GM12878 (cell line): ENCODE results near the gene POLR2F. TPM values are rescaled to one million over a fixed set of nuclear protein-coding genes. Genes with fewer than 3 reads are reported as not detected.

ENCODE experiments used
- ATAC-seq: fragments of 200-7000 bp; cut with Tn5 transposase; 3 replicates; pipeline ENCODE4 v1.9.1; 2020; ENCODE audit warnings: mild to moderate bottlenecking, moderate library complexity
- BruUV-seq: library from RNA; stranded (reverse); fragments of 400-500 nt; replicated peaks from 2 replicates; lab custom pipeline; 2021; lab: Mats Ljungman, UMichigan
- CTCF ChIA-PET: fragments of 300-600 bp; sonication (Branson Sonifier 250); formaldehyde crosslinking; extraction: SDS; loops from one replicate; lab custom pipeline; 2021; ENCODE audit warnings: inconsistent platforms; lab: Yijun Ruan, JAX
- POLR2A ChIA-PET: fragments of 350-600 bp; formaldehyde crosslinking; extraction: SDS; loops from one replicate; lab custom pipeline; 2021; ENCODE audit warnings: inconsistent platforms; lab: Charles Lee
- RAD21 ChIA-PET: fragments of 300-600 bp; sonication (Branson Sonifier 250); formaldehyde crosslinking; loops from one replicate; lab custom pipeline; 2023; ENCODE audit warnings: antibody characterized with exemption; ENCODE audit not compliant: unreplicated experiment; lab: Charles Lee
- SMC1A ChIA-PET: fragments of 300-600 bp; sonication (Branson Sonifier 250); formaldehyde crosslinking; loops from one replicate; lab custom pipeline; 2023; ENCODE audit not compliant: unreplicated experiment, uncharacterized antibody; lab: Charles Lee
- DNase-seq: peaks from one replicate; pipeline ENCODE4 v3.0.0-alpha.2; 2011; ENCODE audit warnings: low read depth, low spot score
- FAIRE-seq: peaks from 3 replicates; lab custom pipeline; 2011; peaks lifted over from hg19 to GRCh38; lab: Jason Lieb, UNC
- H2AFZ ChIP-seq: 2 replicates; pipeline ENCODE4 v1.6.0; 2011; ENCODE audit warnings: low read depth, low read length, control low read depth; ENCODE audit not compliant: control insufficient read depth
- H3K27ac ChIP-seq: 2 replicates; pipeline ENCODE4 v1.5.1; 2011; ENCODE audit warnings: control low read depth; ENCODE audit not compliant: control insufficient read depth, insufficient read depth
- H3K27me3 ChIP-seq, 2 experiments: replicated peaks in 1 of 2; 2 replicates each; pipeline versions ENCODE4 v1.6.0 to v1.6.1; 2011; ENCODE audit warnings: low read length in 1 of 2; ENCODE audit not compliant: control insufficient read depth in 2 of 2, insufficient read depth in 2 of 2
- H3K36me3 ChIP-seq, 2 experiments: 2 replicates each; pipeline ENCODE4 v1.5.1; 2011; ENCODE audit warnings: low read length in 1 of 2; ENCODE audit not compliant: control insufficient read depth in 2 of 2, insufficient read depth in 2 of 2
- H3K4me1 ChIP-seq: 2 replicates; pipeline ENCODE4 v1.6.1; 2011; ENCODE audit warnings: mild to moderate bottlenecking, low read length, moderate library complexity, mixed read lengths; ENCODE audit not compliant: control insufficient read depth, insufficient read depth
- H3K4me2 ChIP-seq: 2 replicates; pipeline ENCODE4 v1.6.0; 2011; ENCODE audit warnings: control low read depth; ENCODE audit not compliant: control insufficient read depth, insufficient read depth
- H3K4me3 ChIP-seq: fragments of 200-600 bp; sonication (generic); 2 replicates; pipeline ENCODE4 v1.5.1; 2016
- H3K79me2 ChIP-seq: 2 replicates; pipeline ENCODE4 v1.6.0; 2011; ENCODE audit warnings: low read length; ENCODE audit not compliant: control insufficient read depth, insufficient read depth
- H3K9ac ChIP-seq: 2 replicates; pipeline ENCODE4 v1.8.0; 2011; ENCODE audit warnings: low read length, control low read depth, mixed read lengths; ENCODE audit not compliant: control insufficient read depth, insufficient read depth
- H3K9me3 ChIP-seq: replicated peaks from 3 replicates; pipeline ENCODE4 v1.5.1; 2011; ENCODE audit warnings: mild to moderate bottlenecking, low read length; ENCODE audit not compliant: control insufficient read depth, insufficient read depth
- H4K20me1 ChIP-seq: 2 replicates; pipeline ENCODE4 v1.6.0; 2011; ENCODE audit not compliant: control insufficient read depth, insufficient read depth
- MXI1 ChIP-seq: fragments of 150-350 bp; IDR thresholded peaks from 2 replicates; pipeline ENCODE4 v1.6.1; 2011; ENCODE audit warnings: low read depth, mild to moderate bottlenecking, inconsistent platforms, low read length, improper control_type of control experiment
- RUNX3 ChIP-seq: IDR thresholded peaks from 2 replicates; pipeline ENCODE4 v1.6.1; 2012; ENCODE audit warnings: low read length, inconsistent platforms
- SRF ChIP-seq, 2 experiments: IDR thresholded peaks; 2 replicates each; pipeline ENCODE4 v1.6.1; 2011; ENCODE audit warnings: low read depth in 2 of 2, low read length in 2 of 2, mild to moderate bottlenecking in 1 of 2, moderate library complexity in 1 of 2
- ZBTB4 ChIP-seq: fragments of 450-650 bp; formaldehyde crosslinking; IDR thresholded peaks from 2 replicates; pipeline ENCODE4 v1.4.0; 2022; ENCODE audit warnings: mild to moderate bottlenecking, moderate library complexity
- ZNF24 ChIP-seq: fragments of 450-650 bp; IDR thresholded peaks from 2 replicates; pipeline ENCODE4 v1.6.1; 2017; ENCODE audit warnings: antibody characterized with exemption, mild to moderate bottlenecking
- WGBS: methylation state at CpG from one replicate; pipeline ENCODE4 v1.1.6; 2016; ENCODE audit warnings: low lambda C conversion rate; ENCODE audit not compliant: insufficient replicate concordance, insufficient coverage; ENCODE audit errors: missing lambda C conversion rate; 5-methylcytosine and 5-hydroxymethylcytosine counted together
- in situ Hi-C: fragments of 300-500 bp; cut with MboI; formaldehyde crosslinking; loops from 9 replicates; pipeline ENCODE4 v1.14.3; 2018; ENCODE audit warnings: mixed read lengths
- intact Hi-C: fragments of 100-400 bp; cut with micrococcal nuclease; formaldehyde crosslinking; loops from one replicate; pipeline ENCODE4 v1.14.2; 2022; ENCODE audit not compliant: unreplicated experiment
- polyA plus RNA-seq, 11 experiments: library from polyadenylated mRNA; depleted of rRNA in 4 of 11; unstranded in 6 of 11; stranded (reverse) in 5 of 11; fragments of >200 nt; fragmentation: Nextera tagmentation in 4 of 11; fragmentation: Illumina TruSeq in 1 of 11; extraction: Ambion mirVana in 4 of 11; extraction: Trizol in 1 of 11; gene quantifications; 1 replicate in 1 of 11; 2 replicates in 10 of 11; pipeline versions ENCODE4 v1.2.1 to v1.2.3, GENCODE V29; 2011 to 2016; ENCODE audit warnings: inconsistent platforms in 2 of 11, missing spikeins in 2 of 11, low read depth in 1 of 11
- total RNA-seq, 4 experiments: library from RNA; depleted of rRNA in 3 of 4; stranded (reverse); fragments of >200 nt in 3 of 4; fragmentation: Illumina TruSeq in 1 of 4; extraction: Trizol in 1 of 4; gene quantifications; 2 replicates each; pipeline versions ENCODE4 v1.2.1 to v1.2.3, GENCODE V29; 2013 to 2021
- TF ChIP-seq, protein P1 (sequence below): fragments of 450-650 bp; IDR thresholded peaks from 2 replicates; pipeline ENCODE4 v1.6.1; 2016; ENCODE audit warnings: mild to moderate bottlenecking, moderate library complexity, borderline replicate concordance

POLR2F gene
- total and polyA plus RNA-seq, 10 of the 15 experiments (the other 5 are each of a cell fraction or from before 2014, with no cell fraction given), result 71.9 to 218 (median 100.0) TPM

- no peak for DNase-seq
- no peak for FAIRE-seq
- no peak overlapping the region for H3K27ac ChIP-seq
- no peaks in the 10 kb centered on the region for H3K9me3 ChIP-seq
- H3K4me3 ChIP-seq, result no peak overlapping the region
- ChIA-PET RAD21 (no interaction called here), SMC1A (no interaction called here), CTCF (interaction anchor here (0.5 to 1.8 kb wide), 2 partner anchors 15 to 855 kb away, joined by 3 to 9 read pairs; no protein-coding TSS in a partner anchor), POLR2A (interaction anchor here (0.5 kb wide), 1 partner anchor 191 kb away, joined by 7 read pairs; no protein-coding TSS in a partner anchor)
- no TSS peak for BruUV-seq
- no peaks in the 10 kb centered on the region; a peak in 1 of 4 replicates for H3K36me3 ChIP-seq
- H3K4me1 ChIP-seq, result no peaks in the 10 kb centered on the region
- TF ChIP-seq RUNX3 (no peak), SRF (IDR thresholded peaks at IDR 0.05; ENCODE audit: low read depth in 2 of 2, low read length in 2 of 2) (no peak), ZNF24 (no peak), MXI1 (no peak), ZBTB4 (CRISPR knock-in tag) (no peak)
- TF ChIP-seq, protein P1, sequence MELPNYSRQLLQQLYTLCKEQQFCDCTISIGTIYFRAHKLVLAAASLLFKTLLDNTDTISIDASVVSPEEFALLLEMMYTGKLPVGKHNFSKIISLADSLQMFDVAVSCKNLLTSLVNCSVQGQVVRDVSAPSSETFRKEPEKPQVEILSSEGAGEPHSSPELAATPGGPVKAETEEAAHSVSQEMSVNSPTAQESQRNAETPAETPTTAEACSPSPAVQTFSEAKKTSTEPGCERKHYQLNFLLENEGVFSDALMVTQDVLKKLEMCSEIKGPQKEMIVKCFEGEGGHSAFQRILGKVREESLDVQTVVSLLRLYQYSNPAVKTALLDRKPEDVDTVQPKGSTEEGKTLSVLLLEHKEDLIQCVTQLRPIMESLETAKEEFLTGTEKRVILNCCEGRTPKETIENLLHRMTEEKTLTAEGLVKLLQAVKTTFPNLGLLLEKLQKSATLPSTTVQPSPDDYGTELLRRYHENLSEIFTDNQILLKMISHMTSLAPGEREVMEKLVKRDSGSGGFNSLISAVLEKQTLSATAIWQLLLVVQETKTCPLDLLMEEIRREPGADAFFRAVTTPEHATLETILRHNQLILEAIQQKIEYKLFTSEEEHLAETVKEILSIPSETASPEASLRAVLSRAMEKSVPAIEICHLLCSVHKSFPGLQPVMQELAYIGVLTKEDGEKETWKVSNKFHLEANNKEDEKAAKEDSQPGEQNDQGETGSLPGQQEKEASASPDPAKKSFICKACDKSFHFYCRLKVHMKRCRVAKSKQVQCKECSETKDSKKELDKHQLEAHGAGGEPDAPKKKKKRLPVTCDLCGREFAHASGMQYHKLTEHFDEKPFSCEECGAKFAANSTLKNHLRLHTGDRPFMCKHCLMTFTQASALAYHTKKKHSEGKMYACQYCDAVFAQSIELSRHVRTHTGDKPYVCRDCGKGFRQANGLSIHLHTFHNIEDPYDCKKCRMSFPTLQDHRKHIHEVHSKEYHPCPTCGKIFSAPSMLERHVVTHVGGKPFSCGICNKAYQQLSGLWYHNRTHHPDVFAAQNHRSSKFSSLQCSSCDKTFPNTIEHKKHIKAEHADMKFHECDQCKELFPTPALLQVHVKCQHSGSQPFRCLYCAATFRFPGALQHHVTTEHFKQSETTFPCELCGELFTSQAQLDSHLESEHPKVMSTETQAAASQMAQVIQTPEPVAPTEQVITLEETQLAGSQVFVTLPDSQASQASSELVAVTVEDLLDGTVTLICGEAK, result no peak
- H3K79me2 ChIP-seq, result no peaks in the 10 kb centered on the region
- intact Hi-C loops (no loop called here), in situ Hi-C loops (no loop called here)
- no peak for ATAC-seq
- H2AFZ ChIP-seq, result no peak overlapping the region
- 74% methylated on average over 8 of the region's 8 CpGs for WGBS
- H3K27me3 ChIP-seq, result no peaks in the 10 kb centered on the region
- no peaks in the 10 kb centered on the region for H4K20me1 ChIP-seq
- H3K9ac ChIP-seq, result no peak overlapping the region
- no peak overlapping the region for H3K4me2 ChIP-seq
Observed at GRCh38 chr22:37979782-37980181, 26.3 kb downstream of the POLR2F start.
